ENCODE results near the gene DHRS3. TPM values are rescaled to one million over a fixed set of nuclear protein-coding genes. Genes with fewer than 3 reads are reported as not detected.

The DHRS3 gene
- total and polyA plus RNA-seq, 2 of the 13 experiments (the other 11 are each of a cell fraction or from before 2014, with no cell fraction given) = 48.5 to 90.5 TPM

DNA sequence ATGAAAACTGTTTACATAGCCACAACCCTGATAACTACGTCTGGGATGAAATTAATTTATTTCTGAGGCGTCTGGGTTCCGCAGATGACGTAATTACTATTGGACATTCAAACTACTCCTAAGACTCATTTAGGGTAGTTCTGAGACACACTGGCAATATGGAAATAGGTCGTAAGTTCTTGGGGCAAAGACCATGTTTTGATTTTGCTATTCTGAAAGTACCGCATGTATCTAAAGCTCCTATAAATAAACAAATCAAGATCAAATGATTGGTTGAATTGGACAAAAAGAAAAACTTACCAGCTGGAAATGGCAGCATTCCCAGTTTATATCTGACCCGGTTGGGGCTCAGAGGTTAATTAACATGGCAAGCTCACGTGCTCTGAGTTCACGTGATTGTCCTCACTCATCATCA lies 74.3 kb downstream of the DHRS3 start (continued):
- TF ChIP-seq ETV6 (CRISPR knock-in tag; conservative IDR thresholded peaks at IDR 0.05) (no peak), TBP (CRISPR knock-in tag; IDR thresholded peaks at IDR 0.05) (no peak), MED13 (CRISPR knock-in tag; IDR thresholded peaks at IDR 0.05) (no peak)

DNA sequence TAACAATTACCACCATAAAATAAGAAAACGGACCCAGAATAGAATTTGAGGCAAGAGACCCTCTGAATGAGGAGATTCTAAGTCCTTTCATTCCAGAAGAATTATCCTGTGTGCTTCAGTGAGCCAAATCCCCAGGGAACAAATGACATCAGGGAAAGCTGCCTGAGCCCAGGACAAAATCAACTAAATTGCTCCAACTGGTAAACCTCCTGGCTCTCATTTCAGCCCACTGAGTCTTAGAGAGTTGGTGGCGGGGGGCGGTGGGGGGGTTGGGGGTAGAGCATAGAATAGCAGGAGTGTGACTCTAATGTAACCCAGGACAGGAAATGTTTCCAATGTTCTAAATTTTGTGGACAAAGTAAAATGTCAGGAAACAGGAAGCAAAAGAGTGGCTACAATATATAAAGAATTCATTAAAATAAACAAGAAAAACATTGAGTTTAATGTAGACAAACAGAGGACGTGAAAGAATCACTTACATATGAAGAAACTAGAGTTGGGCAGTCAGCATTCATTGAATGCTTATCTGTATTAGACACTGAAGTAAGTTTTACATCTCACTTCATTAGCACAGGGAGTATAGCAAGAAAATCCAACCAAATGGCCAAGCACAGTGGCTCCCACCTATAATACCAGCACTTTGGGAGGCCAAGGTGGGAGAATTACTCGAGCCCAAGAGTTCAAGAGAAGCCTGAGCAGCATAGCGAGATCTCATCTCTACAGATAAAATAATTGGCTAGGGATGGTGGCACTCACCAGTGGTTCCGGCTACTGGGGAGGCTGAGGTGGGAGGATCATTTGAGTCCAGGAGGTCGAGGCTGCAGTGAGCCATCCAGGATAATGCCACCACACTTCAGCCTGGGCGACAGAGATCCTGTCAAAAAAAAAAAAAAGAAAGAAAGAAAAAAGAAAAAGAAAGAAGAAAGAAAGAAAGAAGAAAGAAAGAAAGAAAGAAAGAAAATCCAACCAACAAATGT lies 75.1 kb downstream of the DHRS3 start:
- H3K4me1 ChIP-seq (ENCODE audit: insufficient read depth, low read length) = peaks cover 62% of the 10 kb centered on the region
- no peaks in the 10 kb centered on the region for H3K79me2 ChIP-seq (ENCODE audit: insufficient read depth, low read length)
- CTCF ChIA-PET (ENCODE audit: low intra/inter-chr PET ratio, low total read pairs) = no interaction called here
- in situ Hi-C loops (cut with HindIII; ENCODE audit: extremely low pct_ligation_motif_present, low pct_unique_long_range_greater_than_20kb) (no loop called here), intact Hi-C loops (cut with micrococcal nuclease; ENCODE audit: unreplicated experiment) (no loop called here)
- 47% methylated on average over 9 of the region's 9 CpGs for WGBS (ENCODE audit: low lambda C conversion rate)
- no peak for ATAC-seq
- peaks cover 2 to 26% of the 10 kb centered on the region in 2 experiments; a peak in 2 of 5 replicates for H3K27me3 ChIP-seq (ENCODE audit: control insufficient read depth in 1 of 2, insufficient read depth in 2 of 2, low read length in 2 of 2)
- no peak for DNase-seq (ENCODE audit: low spot score)
- no peak overlapping the region for H2AFZ ChIP-seq (ENCODE audit: low read length)
- FAIRE-seq = no peak
- TF ChIP-seq, protein P1, sequence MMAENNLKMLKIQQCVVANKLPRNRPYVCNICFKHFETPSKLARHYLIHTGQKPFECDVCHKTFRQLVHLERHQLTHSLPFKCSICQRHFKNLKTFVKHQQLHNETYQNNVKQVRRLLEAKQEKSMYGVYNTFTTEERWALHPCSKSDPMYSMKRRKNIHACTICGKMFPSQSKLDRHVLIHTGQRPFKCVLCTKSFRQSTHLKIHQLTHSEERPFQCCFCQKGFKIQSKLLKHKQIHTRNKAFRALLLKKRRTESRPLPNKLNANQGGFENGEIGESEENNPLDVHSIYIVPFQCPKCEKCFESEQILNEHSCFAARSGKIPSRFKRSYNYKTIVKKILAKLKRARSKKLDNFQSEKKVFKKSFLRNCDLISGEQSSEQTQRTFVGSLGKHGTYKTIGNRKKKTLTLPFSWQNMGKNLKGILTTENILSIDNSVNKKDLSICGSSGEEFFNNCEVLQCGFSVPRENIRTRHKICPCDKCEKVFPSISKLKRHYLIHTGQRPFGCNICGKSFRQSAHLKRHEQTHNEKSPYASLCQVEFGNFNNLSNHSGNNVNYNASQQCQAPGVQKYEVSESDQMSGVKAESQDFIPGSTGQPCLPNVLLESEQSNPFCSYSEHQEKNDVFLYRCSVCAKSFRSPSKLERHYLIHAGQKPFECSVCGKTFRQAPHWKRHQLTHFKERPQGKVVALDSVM (CRISPR knock-in tag; IDR thresholded peaks at IDR 0.05) = peak; percentile 62
- TF ChIP-seq, protein P2, sequence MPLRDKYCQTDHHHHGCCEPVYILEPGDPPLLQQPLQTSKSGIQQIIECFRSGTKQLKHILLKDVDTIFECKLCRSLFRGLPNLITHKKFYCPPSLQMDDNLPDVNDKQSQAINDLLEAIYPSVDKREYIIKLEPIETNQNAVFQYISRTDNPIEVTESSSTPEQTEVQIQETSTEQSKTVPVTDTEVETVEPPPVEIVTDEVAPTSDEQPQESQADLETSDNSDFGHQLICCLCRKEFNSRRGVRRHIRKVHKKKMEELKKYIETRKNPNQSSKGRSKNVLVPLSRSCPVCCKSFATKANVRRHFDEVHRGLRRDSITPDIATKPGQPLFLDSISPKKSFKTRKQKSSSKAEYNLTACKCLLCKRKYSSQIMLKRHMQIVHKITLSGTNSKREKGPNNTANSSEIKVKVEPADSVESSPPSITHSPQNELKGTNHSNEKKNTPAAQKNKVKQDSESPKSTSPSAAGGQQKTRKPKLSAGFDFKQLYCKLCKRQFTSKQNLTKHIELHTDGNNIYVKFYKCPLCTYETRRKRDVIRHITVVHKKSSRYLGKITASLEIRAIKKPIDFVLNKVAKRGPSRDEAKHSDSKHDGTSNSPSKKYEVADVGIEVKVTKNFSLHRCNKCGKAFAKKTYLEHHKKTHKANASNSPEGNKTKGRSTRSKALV (CRISPR knock-in tag; IDR thresholded peaks at IDR 0.05) = no peak
- TF ChIP-seq, protein P3, sequence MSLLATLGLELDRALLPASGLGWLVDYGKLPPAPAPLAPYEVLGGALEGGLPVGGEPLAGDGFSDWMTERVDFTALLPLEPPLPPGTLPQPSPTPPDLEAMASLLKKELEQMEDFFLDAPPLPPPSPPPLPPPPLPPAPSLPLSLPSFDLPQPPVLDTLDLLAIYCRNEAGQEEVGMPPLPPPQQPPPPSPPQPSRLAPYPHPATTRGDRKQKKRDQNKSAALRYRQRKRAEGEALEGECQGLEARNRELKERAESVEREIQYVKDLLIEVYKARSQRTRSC (CRISPR knock-in tag; IDR thresholded peaks at IDR 0.05; ENCODE audit: low read depth) = no peak
- TF ChIP-seq, protein P4, sequence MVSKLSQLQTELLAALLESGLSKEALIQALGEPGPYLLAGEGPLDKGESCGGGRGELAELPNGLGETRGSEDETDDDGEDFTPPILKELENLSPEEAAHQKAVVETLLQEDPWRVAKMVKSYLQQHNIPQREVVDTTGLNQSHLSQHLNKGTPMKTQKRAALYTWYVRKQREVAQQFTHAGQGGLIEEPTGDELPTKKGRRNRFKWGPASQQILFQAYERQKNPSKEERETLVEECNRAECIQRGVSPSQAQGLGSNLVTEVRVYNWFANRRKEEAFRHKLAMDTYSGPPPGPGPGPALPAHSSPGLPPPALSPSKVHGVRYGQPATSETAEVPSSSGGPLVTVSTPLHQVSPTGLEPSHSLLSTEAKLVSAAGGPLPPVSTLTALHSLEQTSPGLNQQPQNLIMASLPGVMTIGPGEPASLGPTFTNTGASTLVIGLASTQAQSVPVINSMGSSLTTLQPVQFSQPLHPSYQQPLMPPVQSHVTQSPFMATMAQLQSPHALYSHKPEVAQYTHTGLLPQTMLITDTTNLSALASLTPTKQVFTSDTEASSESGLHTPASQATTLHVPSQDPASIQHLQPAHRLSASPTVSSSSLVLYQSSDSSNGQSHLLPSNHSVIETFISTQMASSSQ (IDR thresholded peaks at IDR 0.05; ENCODE audit: low read depth) = no peak
- TF ChIP-seq, protein P4 (CRISPR knock-in tag; IDR thresholded peaks at IDR 0.05; ENCODE audit: borderline replicate concordance) = no peak
- TF ChIP-seq RARG (CRISPR knock-in tag; IDR thresholded peaks at IDR 0.05; ENCODE audit: low read depth) = no peak
- H3K36me3 ChIP-seq (replicated peaks in 1 of 2; ENCODE audit: control insufficient read depth in 1 of 2, insufficient read depth in 2 of 2, low read length in 2 of 2) = no peaks in the 10 kb centered on the region
- no peak overlapping the region for H3K4me3 ChIP-seq (replicated peaks in 1 of 3; ENCODE audit: insufficient read depth in 1 of 3, low read depth in 2 of 3, low read length in 3 of 3)
- H4K20me1 ChIP-seq (ENCODE audit: insufficient read depth, low read length) = no peaks in the 10 kb centered on the region
- no peaks in the 10 kb centered on the region for H3K9me3 ChIP-seq (ENCODE audit: low read length)
- H3K27ac ChIP-seq (ENCODE audit: extremely low read length, insufficient read depth, low read length) = no peak overlapping the region
- no peak overlapping the region for H3K9ac ChIP-seq (ENCODE audit: insufficient read depth, low read depth, low read length)
- H3K4me2 ChIP-seq (ENCODE audit: low read depth, low read length) = no peak overlapping the region
- BruUV-seq (replicated peaks) = no TSS peak
- POLR2A ChIA-PET = interaction anchor here (1.7 to 6.3 kb wide), 2 partner anchors 16 to 72 kb away, joined by 7 to 50 read pairs; no protein-coding TSS in a partner anchor
